ENCODE measurements around the gene TMED7. TPM values are rescaled to one million over a fixed set of nuclear protein-coding genes. Genes with fewer than 3 reads are reported as not detected.
A peak's percentile ranks its signal among the peaks of the same experiment; 100 is the strongest.

Gene TMED7
- polyA plus RNA-seq, 3 donors = 18.2 to 70.1 (median 65.1) TPM

GRCh38 chr5:115589043-115589442, 36.8 kb downstream of the TMED7 start:
- Histone ChIP-seq H3K4me1 (ENCODE audit: control insufficient read depth in 1 of 2, insufficient read depth in 2 of 2, low read length in 2 of 2) (peaks cover 0 to 3% of the 10 kb centered on the region in 2 donors), H3K27ac (ENCODE audit: low read depth in 1 of 2, low read length in 2 of 2) (no peak overlapping the region), H3K9ac (ENCODE audit: insufficient read depth, low read length, poor library complexity, severe bottlenecking) (no peak overlapping the region), H3K79me2 (ENCODE audit: insufficient read depth, low read length) (peaks cover 90% of the 10 kb centered on the region), H3K36me3 (replicated peaks in 1 of 2; ENCODE audit: control insufficient read depth in 1 of 2, insufficient read depth in 2 of 2, low read length in 2 of 2) (peaks cover 4 to 36% of the 10 kb centered on the region in 2 donors), H3K4me3 (replicated peaks in 1 of 3; ENCODE audit: low read depth in 2 of 3, low read length in 3 of 3) (no peak overlapping the region), H3K4me2 (replicated peaks; ENCODE audit: extremely low read depth, low read length, poor library complexity, severe bottlenecking) (no peak overlapping the region), H4K20me1 (ENCODE audit: insufficient read depth, low read length) (peaks cover 100% of the 10 kb centered on the region), H3K27me3 (ENCODE audit: control insufficient read depth in 2 of 2, insufficient read depth in 2 of 2, low read length in 2 of 2) (no peaks in the 10 kb centered on the region), H3K9me3 (replicated peaks in 1 of 2; ENCODE audit: control insufficient read depth in 1 of 2, insufficient read depth in 1 of 2, low read length in 2 of 2) (no peaks in the 10 kb centered on the region), H2AFZ (ENCODE audit: insufficient read depth, low read depth, low read length, poor library complexity, severe bottlenecking) (no peak overlapping the region)
- WGBS (ENCODE audit: insufficient coverage) = no CpG with 5 or more reads among the region's 3 CpGs
- no peak overlapping the region for H3K4me3 Mint-ChIP-seq
- TF ChIP-seq CTCF (IDR thresholded peaks at IDR 0.05) = no peak
- H3K27me3 Mint-ChIP-seq (ENCODE audit: low read depth in 3 of 3) = peaks cover 0 to 2% (median 1%) of the 10 kb centered on the region in 3 donors
- no peak overlapping the region for H3K27ac Mint-ChIP-seq
- intact Hi-C loops (cut with micrococcal nuclease) = loop anchor here in 1 of 2 donors (5.0 to 10.0 kb wide), 2 partner anchors 54 to 277 kb away; no protein-coding TSS in a partner anchor
- DNase-seq = no peak
- peaks cover 5% of the 10 kb centered on the region for H3K4me1 Mint-ChIP-seq
- H3K9me3 Mint-ChIP-seq = no peaks in the 10 kb centered on the region
- H3K36me3 Mint-ChIP-seq = peaks cover 19 to 22% of the 10 kb centered on the region in 2 donors

- peaks cover 6% of the 10 kb centered on the region for H3K4me1 Mint-ChIP-seq
- intact Hi-C loops (cut with micrococcal nuclease) = loop anchor here in 1 of 2 donors (5.0 to 10.0 kb wide), 2 partner anchors 54 to 276 kb away; no protein-coding TSS in a partner anchor
- peaks cover 21 to 23% of the 10 kb centered on the region in 2 donors for H3K36me3 Mint-ChIP-seq
- peak overlapping the region in 1 of 7 donors; percentile 16 for H3K27ac Mint-ChIP-seq
- WGBS (ENCODE audit: insufficient coverage) = no CpG with 5 or more reads among the region's 4 CpGs
- peaks cover 0 to 3% of the 10 kb centered on the region in 2 donors for H3K4me1 ChIP-seq (ENCODE audit: control insufficient read depth in 1 of 2, insufficient read depth in 2 of 2, low read length in 2 of 2)
- H2AFZ ChIP-seq (ENCODE audit: insufficient read depth, low read depth, low read length, poor library complexity, severe bottlenecking) = no peak overlapping the region
- H3K4me3 ChIP-seq (replicated peaks in 1 of 3; ENCODE audit: low read depth in 2 of 3, low read length in 3 of 3) = no peak overlapping the region
- peaks cover 100% of the 10 kb centered on the region for H4K20me1 ChIP-seq (ENCODE audit: insufficient read depth, low read length)
- H3K4me2 ChIP-seq (replicated peaks; ENCODE audit: extremely low read depth, low read length, poor library complexity, severe bottlenecking) = no peak overlapping the region
- no peaks in the 10 kb centered on the region for H3K27me3 ChIP-seq (ENCODE audit: control insufficient read depth in 2 of 2, insufficient read depth in 2 of 2, low read length in 2 of 2)
- peaks cover 90% of the 10 kb centered on the region for H3K79me2 ChIP-seq (ENCODE audit: insufficient read depth, low read length)
- H3K27me3 Mint-ChIP-seq (ENCODE audit: low read depth in 3 of 3) = peaks cover 0 to 2% (median 1%) of the 10 kb centered on the region in 3 donors
- DNase-seq = no peak
- no peaks in the 10 kb centered on the region for H3K9me3 Mint-ChIP-seq
- no peak overlapping the region for H3K27ac ChIP-seq (ENCODE audit: low read depth in 1 of 2, low read length in 2 of 2)
- TF ChIP-seq CTCF (IDR thresholded peaks at IDR 0.05) = no peak
- H3K36me3 ChIP-seq (replicated peaks in 1 of 2; ENCODE audit: control insufficient read depth in 1 of 2, insufficient read depth in 2 of 2, low read length in 2 of 2) = peaks cover 4 to 37% of the 10 kb centered on the region in 2 donors
- H3K4me3 Mint-ChIP-seq = no peak overlapping the region
- H3K9me3 ChIP-seq (replicated peaks in 1 of 2; ENCODE audit: control insufficient read depth in 1 of 2, insufficient read depth in 1 of 2, low read length in 2 of 2) = no peaks in the 10 kb centered on the region
- no peak overlapping the region for H3K9ac ChIP-seq (ENCODE audit: insufficient read depth, low read length, poor library complexity, severe bottlenecking)
Measured at GRCh38 chr5:115588640-115589039, 37.2 kb downstream of the TMED7 start.

Measured in CD14-positive monocyte (primary cell).